K562 (cell line): ENCODE measurements around the gene WT1. TPM values are rescaled to one million over a fixed set of nuclear protein-coding genes. Genes with fewer than 3 reads are reported as not detected.

Experiments
- AFF4 ChIP-seq: sonication (generic); formaldehyde crosslinking; IDR thresholded peaks from 2 replicates; pipeline ENCODE4 v1.8.0; 2023; ENCODE audit warnings: mild to moderate bottlenecking, missing genetic modification reagents
- BCOR ChIP-seq: fragments of 450-650 bp; IDR thresholded peaks from 2 replicates; pipeline ENCODE4 v1.6.1; 2016
- ELF1 ChIP-seq: fragments of 200-800 bp; sonication (Bioruptor generic); IDR thresholded peaks from 2 replicates; pipeline ENCODE4 v1.6.1; 2016; ENCODE audit warnings: missing genetic modification characterization, missing compliant biosample characterization
- EP400 ChIP-seq: fragments of 450-650 bp; IDR thresholded peaks from 2 replicates; pipeline ENCODE4 v1.6.1; 2017; ENCODE audit warnings: antibody characterized with exemption, mild to moderate bottlenecking, moderate library complexity
- FOS ChIP-seq: IDR thresholded peaks from 3 replicates; pipeline ENCODE4 v1.6.1; 2011; ENCODE audit not compliant: insufficient read length; ENCODE audit errors: extremely low read depth
- GABPA ChIP-seq: fragments of 200-800 bp; sonication (Bioruptor generic); conservative IDR thresholded peaks from 2 replicates; pipeline ENCODE4 v1.6.1; 2016; ENCODE audit warnings: low read depth, missing genetic modification characterization, missing compliant biosample characterization
- GABPB1 ChIP-seq: sonication (generic); formaldehyde crosslinking; IDR thresholded peaks from 2 replicates; pipeline ENCODE4 v1.8.0; 2022; ENCODE audit warnings: mild to moderate bottlenecking, missing genetic modification reagents
- HDAC1 ChIP-seq, 2 experiments: fragments of 450-650 bp; IDR thresholded peaks; 2 replicates each; pipeline ENCODE4 v1.6.1; 2016 to 2017; ENCODE audit warnings: inconsistent platforms in 1 of 2, mild to moderate bottlenecking in 1 of 2, moderate library complexity in 1 of 2
- HMGN3 ChIP-seq: IDR thresholded peaks from 2 replicates; pipeline ENCODE4 v1.6.1; 2011; ENCODE audit warnings: borderline replicate concordance, low read depth, mild to moderate bottlenecking, mixed read lengths, low read length; ENCODE audit not compliant: insufficient read length; ENCODE audit errors: extremely low read depth
- HNRNPL ChIP-seq: fragments of 200-400 bp; formaldehyde crosslinking; IDR thresholded peaks from 2 replicates; pipeline ENCODE4 v1.6.1; 2017; ENCODE audit warnings: low read depth, mild to moderate bottlenecking, low read length
- MTA1 ChIP-seq: fragments of 450-650 bp; IDR thresholded peaks from 2 replicates; pipeline ENCODE4 v1.6.1; 2017; ENCODE audit warnings: borderline replicate concordance
- MYC ChIP-seq, 2 experiments: fragments of 250-450 bp in 1 of 2; sonication (Bioruptor Pico) in 1 of 2; IDR thresholded peaks; 2 replicates each; pipeline versions ENCODE4 v1.5.1 to v1.6.1; 2012 to 2021; ENCODE audit warnings: low read depth in 2 of 2, borderline replicate concordance in 1 of 2, improper control_type of control experiment in 1 of 2, low read length in 1 of 2, mild to moderate bottlenecking in 1 of 2, moderate library complexity in 1 of 2
- NONO ChIP-seq, 2 experiments: fragments of 200-400 bp in 1 of 2; fragments of 450-650 bp in 1 of 2; formaldehyde crosslinking in 1 of 2; IDR thresholded peaks; 2 replicates each; pipeline ENCODE4 v1.6.1; 2017; ENCODE audit warnings: low read depth in 2 of 2, mild to moderate bottlenecking in 2 of 2, moderate library complexity in 2 of 2, low read length in 1 of 2
- NRF1 ChIP-seq, 2 experiments: fragments of 450-650 bp; IDR thresholded peaks in 1 of 2; conservative IDR thresholded peaks in 1 of 2; 2 replicates each; pipeline ENCODE4 v1.6.1; 2014; ENCODE audit warnings: mild to moderate bottlenecking in 2 of 2
- PCBP1 ChIP-seq: fragments of 200-400 bp; formaldehyde crosslinking; IDR thresholded peaks from 2 replicates; pipeline ENCODE4 v1.6.1; 2018; ENCODE audit warnings: mild to moderate bottlenecking, low read depth, low read length; ENCODE audit not compliant: poor library complexity, severe bottlenecking
- PHF8 ChIP-seq: fragments of 200-600 bp; sonication (generic); IDR thresholded peaks from 2 replicates; pipeline ENCODE4 v1.6.1; 2012; ENCODE audit warnings: mixed run types, mild to moderate bottlenecking, inconsistent platforms, low read length, moderate library complexity, borderline replicate concordance
- POLR2B ChIP-seq: fragments of 450-650 bp; IDR thresholded peaks from 2 replicates; pipeline ENCODE4 v1.6.1; 2018; ENCODE audit warnings: low read depth; ENCODE audit not compliant: partially characterized antibody
- PPARD ChIP-seq: fragments of 250-450 bp; sonication (Bioruptor Pico); IDR thresholded peaks from 2 replicates; pipeline ENCODE4 v1.8.0; 2022; ENCODE audit warnings: inconsistent platforms, mild to moderate bottlenecking, moderate library complexity
- RB1 ChIP-seq: fragments of 450-650 bp; IDR thresholded peaks from 2 replicates; pipeline ENCODE4 v1.6.1; 2017; ENCODE audit warnings: low read depth, mild to moderate bottlenecking
- SPI1 ChIP-seq: IDR thresholded peaks from 2 replicates; pipeline ENCODE4 v1.6.1; 2011; ENCODE audit warnings: low read depth, low read length, control low read depth, borderline replicate concordance
- SUPT5H ChIP-seq: fragments of 450-650 bp; IDR thresholded peaks from 2 replicates; pipeline ENCODE4 v1.6.1; 2016
- ZNF212 ChIP-seq: fragments of 450-650 bp; formaldehyde crosslinking; IDR thresholded peaks from 2 replicates; pipeline ENCODE4 v1.4.0; 2020; ENCODE audit warnings: mild to moderate bottlenecking
- ZNF217 ChIP-seq: sonication (generic); formaldehyde crosslinking; IDR thresholded peaks from 2 replicates; pipeline ENCODE4 v1.8.0; 2022; ENCODE audit warnings: mild to moderate bottlenecking, missing genetic modification reagents
- ZNF263 ChIP-seq: sonication (generic); formaldehyde crosslinking; IDR thresholded peaks from 2 replicates; pipeline ENCODE4 v1.8.0; 2022; ENCODE audit warnings: mild to moderate bottlenecking, missing genetic modification reagents, borderline replicate concordance
- ZNF764 ChIP-seq: fragments of 250-450 bp; sonication (Bioruptor Pico); IDR thresholded peaks from 2 replicates; pipeline ENCODE4 v1.4.0; 2020; ENCODE audit warnings: low read depth, mild to moderate bottlenecking, moderate library complexity
- polyA plus RNA-seq, 8 experiments: library from polyadenylated mRNA; depleted of rRNA in 4 of 8; stranded (reverse) in 5 of 8; unstranded in 3 of 8; fragments of >200 nt; fragmentation: Nextera tagmentation in 2 of 8; fragmentation: Illumina TruSeq in 1 of 8; extraction: Ambion mirVana in 2 of 8; extraction: Trizol in 1 of 8; gene quantifications; 2 replicates each; pipeline versions ENCODE4 v1.2.1 to v1.2.3, GENCODE V29; 2011 to 2014; ENCODE audit warnings: inconsistent platforms in 1 of 8, missing spikeins in 1 of 8
- total RNA-seq, 7 experiments: library from RNA; depleted of rRNA in 6 of 7; stranded (reverse); fragments of >200 nt in 6 of 7; fragmentation: Illumina TruSeq in 2 of 7; extraction: Trizol in 2 of 7; gene quantifications; 2 replicates each; pipeline versions ENCODE4 v1.2.1 to v1.2.3, GENCODE V29; 2011 to 2021; ENCODE audit warnings: low replicate concordance in 1 of 7

The WT1 gene
- total and polyA plus RNA-seq, 9 of the 15 experiments (the other 6 are each of a cell fraction or from before 2014, with no cell fraction given) = 7.1 to 33.8 (median 19.4) TPM

- peak; percentile 65 for TF ChIP-seq GABPB1
- TF ChIP-seq RB1 = 0 out of 2 replicates have a peak, but pooled peaks have one; percentile 29
- no peak for TF ChIP-seq FOS
- no peak for TF ChIP-seq PPARD
- TF ChIP-seq BCOR = peak; percentile 56; the same call in 1 of the 2 replicates
- peak; percentile 53 for TF ChIP-seq HMGN3
- peak; percentile 43; the same call in 1 of the 2 replicates for TF ChIP-seq PHF8
- TF ChIP-seq MTA1 = peak; percentile 49; the same call in 1 of the 2 replicates
- TF ChIP-seq ZNF212 (CRISPR knock-in tag) = peak; percentile 25; the same call in 1 of the 2 replicates
- TF ChIP-seq NONO (IDR thresholded peaks at IDR 0.05; ENCODE audit: low read depth in 2 of 2, low read length in 1 of 2) = peak in 1 of 2 experiments; percentile 70; a peak in 3 of 4 replicates
- TF ChIP-seq MYC (IDR thresholded peaks at IDR 0.05; ENCODE audit: low read depth, low read length) = peak; percentile 51; the same call in 1 of the 2 replicates
- 0 out of 2 replicates have a peak, but pooled peaks have one; percentile 16 for TF ChIP-seq MYC (CRISPR knock-in tag; IDR thresholded peaks at IDR 0.05; ENCODE audit: borderline replicate concordance, low read depth)
- TF ChIP-seq SPI1 = peak; percentile 52; the same call in 1 of the 2 replicates
- TF ChIP-seq ELF1 (tag) = peak; percentile 74
- TF ChIP-seq AFF4 (CRISPR knock-in tag) = peak; percentile 66; the same call in 1 of the 2 replicates
- TF ChIP-seq ZNF263 (CRISPR knock-in tag) = peak; percentile 62
- peak in 1 of 2 experiments; percentile 50; a peak in 2 of 4 replicates for TF ChIP-seq NRF1 (conservative IDR thresholded peaks at IDR 0.05 in 1 of 2, IDR thresholded peaks at IDR 0.05 in 1 of 2)
- TF ChIP-seq PCBP1 = no peak
- peak; percentile 41; the same call in 1 of the 2 replicates for TF ChIP-seq SUPT5H
- TF ChIP-seq EP400 = peak; percentile 75
- TF ChIP-seq ZNF217 (CRISPR knock-in tag) = no peak
- TF ChIP-seq POLR2B = peak; percentile 31
- peak; percentile 70 for TF ChIP-seq GABPA (tag)
- TF ChIP-seq HNRNPL = 0 out of 2 replicates have a peak, but pooled peaks have one; percentile 35
- peak in 1 of 2 experiments; percentile 62; a peak in 2 of 4 replicates for TF ChIP-seq HDAC1 (IDR thresholded peaks at IDR 0.05)
- TF ChIP-seq ZNF764 (CRISPR knock-in tag) = no peak
Measured at GRCh38 chr11:32434356-32435151, 785 bp downstream of the WT1 start (continued).
